T-helper 1 cell treated with Interleukin-12 subunit alpha and Interleukin-12 subunit beta and Interleukin-4 antibody, amounts not matched to agents 30 ng/mL and 1 ng/mL, for 36 hours (primary cell): ENCODE results near the gene THBS1. TPM values are rescaled to one million over a fixed set of nuclear protein-coding genes. Genes with fewer than 3 reads are reported as not detected.

ENCODE experiments used
- total RNA-seq: library from RNA; stranded (reverse); gene quantifications from 2 replicates; pipeline ENCODE4 v1.2.3, GENCODE V29; 2022

The THBS1 gene
- total RNA-seq, 1 donor from 2014 or later, result 3.1 TPM

Other genes with a start within 250 kb of the THBS1 start
- gene FSIP1, start 201.8 kb downstream of the THBS1 start, total RNA-seq, result 0.22 and 0.91 TPM in 2 replicates